K562 (cell line): ENCODE measurements around the gene UBE2N. TPM values are rescaled to one million over a fixed set of nuclear protein-coding genes. Genes with fewer than 3 reads are reported as not detected.

Experiments used
- ATAC-seq: fragments of 200-7000 bp; cut with Tn5 transposase; 3 replicates; pipeline ENCODE4 v1.9.1; 2020; ENCODE audit warnings: moderate library complexity
- BruUV-seq: library from RNA; stranded (reverse); fragments of 400-500 nt; replicated peaks from 2 replicates; lab custom pipeline; 2021; lab: Mats Ljungman, UMichigan
- CTCF ChIA-PET: fragments of 300-600 bp; formaldehyde crosslinking; extraction: SDS; loops from one replicate; lab custom pipeline; 2021; ENCODE audit warnings: low intra/inter-chr PET ratio; lab: Yijun Ruan, JAX
- POLR2A ChIA-PET: fragments of 300-600, 350-650 bp; sonication (Branson Sonifier 250); formaldehyde crosslinking; extraction: SDS; loops from one replicate; lab custom pipeline; 2021; ENCODE audit warnings: antibody characterized with exemption, inconsistent platforms; lab: Yijun Ruan, JAX
- DNase-seq, 4 experiments: peaks; one replicate each; pipeline versions ENCODE4 v3.0.0 to v3.0.0-alpha.2; 2011 to 2018; ENCODE audit warnings: low spot score in 3 of 4, mixed read lengths in 3 of 4; ENCODE audit errors: extremely low read depth in 1 of 4
- FAIRE-seq: peaks from 2 replicates; lab custom pipeline; 2011; peaks lifted over from hg19 to GRCh38; lab: Jason Lieb, UNC
- H2AFZ ChIP-seq: 2 replicates; pipeline ENCODE4 v1.6.0; 2011; ENCODE audit warnings: low read depth, low read length, control low read depth, inconsistent platforms
- H3K27ac ChIP-seq: fragments of 200-600 bp; 3 replicates; pipeline ENCODE4 v1.8.0; 2011; ENCODE audit warnings: low read depth, mild to moderate bottlenecking, control low read depth, inconsistent platforms, low read length, moderate library complexity, mixed read lengths; ENCODE audit errors: extremely low read depth
- H3K27me3 ChIP-seq, 2 experiments: fragments of 300-600 bp in 1 of 2; 2 replicates in 1 of 2; 3 replicates in 1 of 2; pipeline versions ENCODE4 v1.6.0 to v1.8.0; 2011; ENCODE audit warnings: inconsistent platforms in 2 of 2, low read length in 2 of 2, mild to moderate bottlenecking in 1 of 2, mixed read lengths in 1 of 2, moderate library complexity in 1 of 2; ENCODE audit not compliant: control insufficient read depth in 2 of 2, insufficient read depth in 2 of 2
- H3K36me3 ChIP-seq: fragments of 300-600 bp; 3 replicates; pipeline ENCODE4 v1.8.0; 2011; ENCODE audit warnings: mild to moderate bottlenecking, low read length, inconsistent platforms; ENCODE audit not compliant: control insufficient read depth, insufficient read depth
- H3K4me1 ChIP-seq, 2 experiments: fragments of 200-600 bp in 1 of 2; replicated peaks in 1 of 2; 2 replicates in 1 of 2; 3 replicates in 1 of 2; pipeline versions ENCODE4 v1.5.1 to v1.8.0; 2011; ENCODE audit warnings: inconsistent platforms in 2 of 2, low read length in 2 of 2, mild to moderate bottlenecking in 1 of 2, mixed read lengths in 1 of 2, moderate library complexity in 1 of 2; ENCODE audit not compliant: control insufficient read depth in 2 of 2, insufficient read depth in 2 of 2
- H3K4me2 ChIP-seq: 2 replicates; pipeline ENCODE4 v1.6.1; 2011; ENCODE audit warnings: low read length, control low read depth, inconsistent platforms, mixed read lengths; ENCODE audit not compliant: insufficient read depth
- H3K4me3 ChIP-seq: fragments of 200-600 bp; sonication (generic), shearing (Covaris generic); 2 replicates; pipeline ENCODE4 v1.5.1; 2016; ENCODE audit warnings: control low read depth, inconsistent platforms
- H3K79me2 ChIP-seq: fragments of 200-600 bp; 3 replicates; pipeline ENCODE4 v1.8.0; 2011; ENCODE audit warnings: low read length, inconsistent platforms; ENCODE audit not compliant: control insufficient read depth, insufficient read depth
- H3K9ac ChIP-seq, 2 experiments: 2 replicates each; pipeline versions ENCODE4 v1.6.0 to v1.6.1; 2011; ENCODE audit warnings: low read depth in 2 of 2, low read length in 2 of 2, control low read depth in 1 of 2, inconsistent platforms in 1 of 2, mild to moderate bottlenecking in 1 of 2, mixed read lengths in 1 of 2; ENCODE audit not compliant: insufficient read depth in 1 of 2
- H3K9me1 ChIP-seq: one replicate; pipeline ENCODE4 v1.6.0; 2011; ENCODE audit warnings: inconsistent platforms, mild to moderate bottlenecking, low read length, moderate library complexity; ENCODE audit not compliant: control insufficient read depth, insufficient read depth
- H3K9me3 ChIP-seq: replicated peaks from 2 replicates; pipeline ENCODE4 v1.5.1; 2011; ENCODE audit warnings: low read depth, low read length, inconsistent platforms; ENCODE audit not compliant: control insufficient read depth, insufficient read depth
- H4K20me1 ChIP-seq: replicated peaks from 2 replicates; pipeline ENCODE4 v1.6.1; 2011; ENCODE audit warnings: low read length, inconsistent platforms, mixed read lengths; ENCODE audit not compliant: control insufficient read depth, insufficient read depth
- ADNP ChIP-seq: fragments of 200-800 bp; sonication (Bioruptor generic); IDR thresholded peaks from 2 replicates; pipeline ENCODE4 v1.6.1; 2016; ENCODE audit warnings: missing genetic modification characterization, missing compliant biosample characterization
- CBX3 ChIP-seq, 2 experiments: IDR thresholded peaks; 1 replicate in 1 of 2; 2 replicates in 1 of 2; pipeline ENCODE4 v1.6.1; 2012; ENCODE audit warnings: inconsistent platforms in 2 of 2, low read length in 2 of 2, borderline replicate concordance in 1 of 2, control low read depth in 1 of 2
- ERF ChIP-seq: fragments of 450-650 bp; formaldehyde crosslinking; IDR thresholded peaks from 2 replicates; pipeline ENCODE4 v1.4.0; 2020; ENCODE audit warnings: mild to moderate bottlenecking, mixed read lengths
- NONO ChIP-seq, 2 experiments: fragments of 200-400 bp in 1 of 2; fragments of 450-650 bp in 1 of 2; formaldehyde crosslinking in 1 of 2; IDR thresholded peaks; 2 replicates each; pipeline ENCODE4 v1.6.1; 2017; ENCODE audit warnings: low read depth in 2 of 2, mild to moderate bottlenecking in 2 of 2, moderate library complexity in 2 of 2, low read length in 1 of 2
- RBM25 ChIP-seq: fragments of 200-400 bp; formaldehyde crosslinking; IDR thresholded peaks from 2 replicates; pipeline ENCODE4 v1.6.1; 2018; ENCODE audit warnings: low read length, low read depth, moderate library complexity; ENCODE audit not compliant: severe bottlenecking
- SLC30A9 ChIP-seq: fragments of 250-450 bp; sonication (Bioruptor Pico); IDR thresholded peaks from 2 replicates; pipeline ENCODE4 v1.8.0; 2022; ENCODE audit warnings: mild to moderate bottlenecking, moderate library complexity
- ZNF253 ChIP-seq: fragments of 250-450 bp; sonication (Bioruptor Pico); conservative IDR thresholded peaks from 2 replicates; pipeline ENCODE4 v1.6.1; 2021; ENCODE audit warnings: mild to moderate bottlenecking
- ZNF282 ChIP-seq: sonication (generic); formaldehyde crosslinking; IDR thresholded peaks from 2 replicates; pipeline ENCODE4 v1.8.1; 2023; ENCODE audit warnings: missing genetic modification reagents
- ZNF609 ChIP-seq: sonication (generic); formaldehyde crosslinking; IDR thresholded peaks from 2 replicates; pipeline ENCODE4 v1.8.1; 2023; ENCODE audit warnings: missing genetic modification reagents, mild to moderate bottlenecking, borderline replicate concordance
- ZNF707 ChIP-seq: fragments of 250-450 bp; sonication (Bioruptor Pico); conservative IDR thresholded peaks from 2 replicates; pipeline ENCODE4 v1.8.0; 2022; ENCODE audit warnings: inconsistent platforms, mild to moderate bottlenecking, moderate library complexity
- WGBS: fragments of 100-300 bp; shearing (Covaris generic); methylation state at CpG from one replicate; pipeline ENCODE4 v1.1.6; 2016; ENCODE audit warnings: low coverage, mixed read lengths; ENCODE audit not compliant: insufficient coverage; ENCODE audit errors: missing lambda C conversion rate; 5-methylcytosine and 5-hydroxymethylcytosine counted together
- in situ Hi-C: fragments of 300-500 bp; cut with MboI; formaldehyde crosslinking; loops from 4 replicates; pipeline ENCODE4 v1.15.0; 2018; ENCODE audit warnings: inconsistent platforms, mixed read lengths
- intact Hi-C: fragments of 100-400 bp; cut with micrococcal nuclease; formaldehyde crosslinking; loops from 2 replicates; pipeline ENCODE4 v1.14.2; 2022
- polyA plus RNA-seq, 8 experiments: library from polyadenylated mRNA; depleted of rRNA in 4 of 8; stranded (reverse) in 5 of 8; unstranded in 3 of 8; fragments of >200 nt; fragmentation: Nextera tagmentation in 2 of 8; fragmentation: Illumina TruSeq in 1 of 8; extraction: Ambion mirVana in 2 of 8; extraction: Trizol in 1 of 8; gene quantifications; 2 replicates each; pipeline versions ENCODE4 v1.2.1 to v1.2.3, GENCODE V29; 2011 to 2014; ENCODE audit warnings: inconsistent platforms in 1 of 8, missing spikeins in 1 of 8
- total RNA-seq, 7 experiments: library from RNA; depleted of rRNA in 6 of 7; stranded (reverse); fragments of >200 nt in 6 of 7; fragmentation: Illumina TruSeq in 2 of 7; extraction: Trizol in 2 of 7; gene quantifications; 2 replicates each; pipeline versions ENCODE4 v1.2.1 to v1.2.3, GENCODE V29; 2011 to 2021; ENCODE audit warnings: low replicate concordance in 1 of 7

The UBE2N gene
- total and polyA plus RNA-seq, 9 of the 15 experiments (the other 6 are each of a cell fraction or from before 2014, with no cell fraction given), result 189 to 826 (median 260) TPM

- Histone ChIP-seq H3K9me1 (no peaks in the 10 kb centered on the region), H3K9me3 (no peaks in the 10 kb centered on the region), H3K27me3 (no peaks in the 10 kb centered on the region), H3K4me1 (peaks cover 3 to 4% of the 10 kb centered on the region in 2 experiments; a peak in 2 of 5 replicates), H2AFZ (peak overlapping the region; percentile 99), H3K79me2 (peaks cover 55% of the 10 kb centered on the region), H3K4me3 (peak overlapping the region; percentile 71), H3K4me2 (peak overlapping the region; percentile 97), H3K27ac (peak overlapping the region; percentile 95), H3K9ac (peak overlapping the region; percentile 93 to 99), H3K36me3 (peaks cover 37% of the 10 kb centered on the region), H4K20me1 (no peaks in the 10 kb centered on the region)
- BruUV-seq, result no TSS peak
- in situ Hi-C loops (no loop called here), intact Hi-C loops (no loop called here)
- POLR2A ChIA-PET, result interaction anchor here (0.6 to 1.5 kb wide), 6 partner anchors 9 to 81 kb away, joined by 3 to 6 read pairs (median 3); no protein-coding TSS in a partner anchor
- DNase-seq, result no peak
- ATAC-seq, result peak; percentile 49
- no peak for FAIRE-seq
- CTCF ChIA-PET, result no interaction called here
- TF ChIP-seq ADNP (tag) (peak; percentile 46; the same call in 1 of the 2 replicates), ZNF253 (CRISPR knock-in tag) (no peak), NONO (IDR thresholded peaks at IDR 0.05; ENCODE audit: low read depth in 2 of 2, low read length in 1 of 2) (no peak), ERF (CRISPR knock-in tag) (peak; percentile 26; the same call in 1 of the 2 replicates), CBX3 (IDR thresholded peaks at IDR 0.05; ENCODE audit: borderline replicate concordance in 1 of 2, low read length in 2 of 2) (no peak), ZNF707 (CRISPR knock-in tag) (0 out of 2 replicates have a peak, but pooled peaks have one; percentile 17), SLC30A9 (CRISPR knock-in tag) (no peak), ZNF609 (no peak), ZNF282 (no peak), RBM25 (no peak)
- WGBS, result 0% methylated on average over 7 of the region's 7 CpGs
These were observed 26.2 kb upstream of the UBE2N start for GRCh38 chr12:93468008-93468371.
